ENCODE results near the gene ESR1.

- TF ChIP-seq CTCF (conservative IDR thresholded peaks at IDR 0.05; ENCODE audit: low read length) (no peak), EZH2phosphoT487 (IDR thresholded peaks at IDR 0.05; ENCODE audit: borderline replicate concordance, low read depth, low read length) (no peak)
Measured at GRCh38 chr6:151862461-151862860, 55.0 kb downstream of the ESR1 start.
